Body of pancreas (tissue), 4 donors: ENCODE measurements around the gene COMT.

Source experiments
- CTCF ChIP-seq, 7 experiments: fragments of 450-650 bp in 4 of 7; fragments of 200-600 bp in 3 of 7; sonication (generic) in 3 of 7; IDR thresholded peaks; one replicate each; pipeline ENCODE4 v1.5.1; 2016 to 2019; ENCODE audit warnings: antibody characterized with exemption in 7 of 7
- POLR2A ChIP-seq, 3 donors: fragments of 450-650 bp; IDR thresholded peaks; one replicate each; pipeline ENCODE4 v1.6.1; 2016; ENCODE audit warnings: antibody characterized with exemption in 3 of 3, mild to moderate bottlenecking in 2 of 3

GRCh38 chr22:19914201-19914943 is 27.2 kb upstream of the COMT start:
- no peak for TF ChIP-seq CTCF (IDR thresholded peaks at IDR 0.05)
- no peak for TF ChIP-seq POLR2A (IDR thresholded peaks at IDR 0.05)
